NCI-H748 treated with DMSO at 0.1 percent for 48 hours (cell line): Measurements from ENCODE around the gene DCDC2C.

Experiments
- DNase-seq: peaks from one replicate; lab custom pipeline; 2025; lab: John Stamatoyannopoulos, UW

Gene DCDC2C

DNA sequence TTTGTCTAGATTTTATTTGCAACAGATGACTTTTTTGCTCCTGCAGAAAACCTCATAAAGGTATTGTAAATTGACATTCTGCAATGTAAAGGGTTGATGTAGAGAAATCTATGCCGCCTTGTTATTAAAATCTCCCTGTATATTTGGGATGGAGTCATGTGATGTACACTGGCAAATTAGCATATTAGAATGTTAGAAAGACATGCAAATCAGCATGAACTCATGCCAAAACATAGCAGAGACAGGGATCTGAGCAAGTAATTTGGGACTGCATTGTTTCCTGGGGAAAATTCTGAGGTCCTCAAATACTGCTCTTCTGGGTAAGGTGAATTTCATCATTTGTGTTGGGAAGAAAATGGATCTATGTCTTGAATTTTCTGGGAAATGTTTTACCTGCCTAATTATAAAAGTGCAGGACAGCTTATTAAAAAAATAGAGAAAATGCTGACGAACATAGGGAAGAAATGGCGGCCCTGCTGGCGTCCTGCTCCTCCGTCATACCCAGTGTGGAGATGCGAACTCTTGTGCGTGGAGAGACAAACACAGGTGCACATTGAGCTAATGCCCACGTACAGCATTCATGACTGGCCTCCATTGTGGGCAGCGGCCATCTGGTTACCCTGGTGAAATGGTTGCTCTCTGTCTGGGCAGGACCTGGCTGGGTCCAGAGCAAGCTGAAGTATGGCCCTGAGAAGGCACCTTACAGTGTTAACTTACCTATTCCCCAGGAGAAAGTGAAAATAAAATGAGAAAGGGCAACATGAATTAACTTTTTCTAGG is 29.1 kb upstream of the DCDC2C start:
- no peak for DNase-seq

DNA sequence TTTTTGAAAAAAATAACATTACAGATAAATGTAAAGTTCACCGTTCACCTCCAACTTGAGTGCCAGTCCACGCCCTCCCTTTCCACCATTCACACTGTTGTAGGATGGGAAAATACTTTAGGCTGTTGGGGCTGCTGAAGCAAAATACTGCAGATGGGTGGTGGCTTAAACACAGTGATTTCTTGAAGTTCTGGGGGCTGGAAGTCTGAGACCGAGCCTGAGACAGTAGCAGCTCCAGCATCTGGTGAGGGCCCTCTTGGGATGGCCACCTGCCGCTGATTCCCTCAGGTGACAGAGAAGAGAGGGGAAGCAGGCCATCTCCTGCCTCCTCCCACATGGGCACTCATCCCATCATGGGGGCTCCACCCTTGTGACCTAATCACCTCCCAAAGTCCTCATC is 27.7 kb upstream of the DCDC2C start:
- no peak for DNase-seq

DNA sequence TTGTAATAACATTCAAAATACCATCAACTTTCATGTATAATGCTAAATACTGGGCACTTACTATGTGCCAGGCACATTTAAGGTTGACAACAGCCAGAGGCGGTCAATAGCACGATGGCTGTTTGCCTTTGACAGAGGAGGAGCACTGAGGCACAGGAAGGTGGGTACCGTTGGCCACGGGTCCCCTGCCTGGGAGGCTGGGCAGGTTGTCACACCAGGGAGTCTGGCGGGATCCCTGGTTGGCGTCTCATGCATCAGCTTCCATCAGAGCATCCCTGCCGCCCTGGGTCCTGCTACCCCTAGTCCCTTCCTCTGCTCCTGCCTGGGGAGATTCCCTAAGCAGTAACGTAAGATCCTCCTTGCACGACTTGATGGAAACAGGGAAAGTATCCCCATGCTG is 25.9 kb upstream of the DCDC2C start:
- no peak for DNase-seq

DNA sequence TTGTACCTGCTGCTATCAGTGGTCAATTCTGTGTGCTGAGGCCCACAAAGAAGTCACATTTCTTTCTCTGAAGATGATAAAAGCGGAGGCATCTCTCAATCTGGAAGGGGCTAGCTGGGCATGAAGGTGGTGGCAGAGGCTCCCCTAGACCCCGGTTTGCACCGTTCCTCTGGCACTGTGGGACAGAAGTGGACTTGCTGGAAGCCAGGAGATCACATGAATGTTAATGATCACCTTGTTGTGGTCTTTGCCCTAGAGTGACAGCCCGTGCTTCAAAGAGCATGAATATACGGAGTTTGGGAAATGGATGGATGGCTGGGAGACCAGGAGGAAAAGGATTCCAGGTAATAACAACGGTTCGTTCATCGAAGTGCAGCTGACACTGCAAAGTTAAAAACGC is 25.2 kb upstream of the DCDC2C start:
- no peak for DNase-seq

DNA sequence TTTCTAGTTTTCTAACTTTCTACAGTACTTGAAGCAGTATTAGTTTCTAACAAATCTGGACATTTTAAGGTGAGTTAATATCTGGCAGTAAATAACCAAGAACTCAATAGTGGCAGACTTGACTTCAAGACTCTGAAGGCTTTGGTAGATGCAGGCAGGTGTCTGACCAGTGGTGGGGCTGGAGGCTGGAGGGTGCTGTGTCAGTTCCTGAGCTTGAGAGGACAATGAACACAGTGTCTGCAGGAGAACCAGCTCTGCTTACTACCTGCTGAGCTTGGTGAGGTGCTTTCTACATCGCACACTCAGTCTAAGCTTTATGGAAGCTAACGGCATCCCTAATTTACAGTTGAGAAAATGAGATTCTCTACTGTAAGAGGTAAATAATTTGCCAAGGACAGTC is 24.2 kb upstream of the DCDC2C start:
- no peak for DNase-seq

DNA sequence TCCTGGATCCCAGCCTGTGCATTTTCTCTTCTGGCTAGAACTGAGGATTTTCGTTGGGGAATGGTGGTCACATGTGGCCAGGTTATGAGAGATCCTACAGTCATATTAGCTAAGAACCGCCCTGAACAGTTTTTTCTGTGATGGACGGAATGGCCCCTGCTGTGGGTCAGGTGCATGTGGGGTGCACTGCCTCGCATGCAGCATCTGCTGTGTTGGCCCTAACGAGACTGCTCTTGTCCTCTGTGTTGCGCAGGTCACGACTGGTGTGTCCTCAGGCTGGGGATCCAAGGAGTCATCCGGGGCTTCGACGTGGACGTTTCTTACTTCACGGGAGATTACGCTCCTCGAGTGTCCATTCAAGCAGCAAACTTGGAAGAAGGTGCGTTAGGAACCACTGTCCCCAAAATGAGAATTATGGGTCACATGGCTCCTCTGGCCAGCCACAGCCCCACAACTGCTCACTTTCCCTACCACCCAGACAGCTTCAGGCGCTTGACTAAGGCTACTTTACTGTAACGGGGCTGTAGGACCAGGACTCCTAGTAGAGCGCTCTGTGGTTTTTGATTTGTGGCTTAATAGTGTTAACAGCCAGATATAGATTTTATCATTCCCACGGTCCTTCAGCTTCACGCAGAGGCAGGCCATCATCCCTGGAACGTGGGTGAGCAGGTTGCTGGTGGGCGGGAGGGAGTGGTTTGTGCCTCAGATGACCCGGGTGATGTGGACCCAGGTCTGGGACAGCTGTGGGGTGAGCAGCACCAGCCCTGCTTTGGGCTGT is 23.6 kb upstream of the DCDC2C start:
- no peak for DNase-seq

DNA sequence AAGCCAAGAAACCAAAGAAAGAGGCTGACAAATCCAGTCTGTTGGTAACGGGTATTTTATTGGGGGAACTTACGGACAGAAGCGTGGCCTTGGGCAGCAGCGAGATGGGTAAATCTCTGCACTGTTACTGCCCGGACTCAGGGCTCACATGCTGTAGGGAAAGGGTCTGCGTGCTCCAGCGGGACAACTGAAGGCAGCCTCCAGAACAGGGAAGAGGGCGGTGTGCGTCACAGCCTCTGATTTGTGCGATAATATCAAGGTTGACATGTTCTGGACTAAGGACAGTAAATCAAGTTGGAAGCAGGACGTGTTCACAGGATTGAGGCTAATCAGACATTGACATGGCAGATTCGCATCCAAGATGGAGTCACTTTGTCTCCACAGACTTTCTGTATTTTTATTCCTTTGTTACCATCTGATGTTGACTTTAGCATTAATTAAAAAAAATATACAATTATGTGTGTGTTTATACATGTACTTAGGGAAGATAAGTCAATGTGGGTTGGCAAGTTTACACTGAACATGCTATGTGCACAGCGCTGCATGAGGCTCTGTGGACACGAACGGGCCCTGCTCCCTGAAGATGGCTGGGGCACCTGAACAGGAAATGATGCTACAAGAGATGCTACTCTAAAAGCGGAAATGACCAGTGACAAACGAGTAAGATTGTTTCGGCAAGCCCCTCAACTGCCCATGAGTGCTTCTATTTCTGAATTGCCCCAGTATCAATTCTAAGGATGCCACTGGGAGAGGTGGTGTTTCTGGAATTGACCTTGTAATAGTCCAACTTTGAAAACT is 22.6 kb upstream of the DCDC2C start:
- DNase-seq = no peak

DNA sequence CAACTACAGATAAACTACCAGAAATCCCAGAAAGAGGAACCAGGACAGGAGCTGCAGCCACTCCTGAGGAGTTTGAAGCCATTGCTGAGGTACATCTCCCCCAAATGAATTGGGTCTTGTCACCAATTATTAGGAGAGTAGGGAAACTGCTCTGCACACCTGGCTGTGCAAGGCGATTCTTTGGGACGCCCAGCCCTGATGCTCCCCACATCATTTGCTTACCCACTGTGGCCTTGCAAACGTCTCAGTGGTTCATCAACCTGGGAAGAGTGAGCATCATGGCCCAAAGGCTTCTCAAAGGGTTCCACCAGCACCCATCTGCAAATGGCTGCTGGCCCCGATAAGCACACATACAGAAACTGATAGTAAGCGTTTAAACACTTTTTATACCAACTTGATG is 21.8 kb upstream of the DCDC2C start:
- no peak for DNase-seq

DNA sequence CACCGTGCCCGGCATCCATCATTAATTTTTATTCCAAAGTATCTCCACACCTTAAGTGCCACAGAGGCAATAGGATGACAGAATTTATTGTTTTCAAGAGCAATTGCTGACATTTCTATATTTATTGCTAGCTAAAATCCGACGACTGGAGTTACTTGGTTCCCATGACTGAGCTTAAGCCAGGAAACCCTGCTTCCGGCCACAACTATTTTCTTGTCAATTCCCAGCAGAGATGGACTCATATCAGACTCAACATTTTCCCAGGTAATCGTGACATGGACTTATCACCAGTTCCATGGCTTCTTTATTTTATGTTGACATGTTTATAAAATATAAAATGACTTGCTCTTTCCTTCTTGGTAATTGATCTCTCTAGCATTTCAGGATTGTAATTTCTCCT is 20.6 kb upstream of the DCDC2C start:
- no peak for DNase-seq

DNA sequence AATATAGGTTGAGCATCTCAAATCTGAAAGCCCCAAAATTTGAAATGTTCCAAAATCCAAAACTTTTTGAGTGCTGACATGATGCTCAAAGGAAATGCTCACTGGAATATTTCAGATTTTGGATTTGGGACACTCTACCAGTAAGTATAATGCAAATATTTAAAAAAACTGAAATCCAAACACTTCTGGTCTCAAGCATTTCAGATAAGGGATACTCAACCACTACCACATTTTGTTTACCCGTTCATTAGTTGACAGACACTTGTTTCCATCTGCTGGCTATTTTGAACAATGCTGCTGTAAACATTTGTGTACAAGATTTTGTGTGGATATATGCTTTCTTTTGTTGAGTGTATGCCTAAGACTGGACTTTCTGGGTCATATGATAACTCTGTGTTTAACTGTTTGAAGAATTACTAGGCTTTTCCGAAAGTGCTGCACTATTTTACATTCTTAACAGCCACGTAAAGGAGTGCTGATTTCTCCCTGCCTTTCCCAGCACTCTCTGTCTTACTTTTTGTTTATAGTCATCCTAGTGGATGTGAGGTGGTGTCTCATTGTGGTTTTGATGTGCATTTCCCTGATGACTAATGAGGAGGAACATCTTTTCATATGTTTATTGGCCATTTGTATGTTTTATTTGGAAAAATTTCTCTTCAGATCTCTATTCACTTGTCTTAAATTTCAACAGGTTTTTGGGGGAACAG is 19.5 kb upstream of the DCDC2C start:
- no peak for DNase-seq

DNA sequence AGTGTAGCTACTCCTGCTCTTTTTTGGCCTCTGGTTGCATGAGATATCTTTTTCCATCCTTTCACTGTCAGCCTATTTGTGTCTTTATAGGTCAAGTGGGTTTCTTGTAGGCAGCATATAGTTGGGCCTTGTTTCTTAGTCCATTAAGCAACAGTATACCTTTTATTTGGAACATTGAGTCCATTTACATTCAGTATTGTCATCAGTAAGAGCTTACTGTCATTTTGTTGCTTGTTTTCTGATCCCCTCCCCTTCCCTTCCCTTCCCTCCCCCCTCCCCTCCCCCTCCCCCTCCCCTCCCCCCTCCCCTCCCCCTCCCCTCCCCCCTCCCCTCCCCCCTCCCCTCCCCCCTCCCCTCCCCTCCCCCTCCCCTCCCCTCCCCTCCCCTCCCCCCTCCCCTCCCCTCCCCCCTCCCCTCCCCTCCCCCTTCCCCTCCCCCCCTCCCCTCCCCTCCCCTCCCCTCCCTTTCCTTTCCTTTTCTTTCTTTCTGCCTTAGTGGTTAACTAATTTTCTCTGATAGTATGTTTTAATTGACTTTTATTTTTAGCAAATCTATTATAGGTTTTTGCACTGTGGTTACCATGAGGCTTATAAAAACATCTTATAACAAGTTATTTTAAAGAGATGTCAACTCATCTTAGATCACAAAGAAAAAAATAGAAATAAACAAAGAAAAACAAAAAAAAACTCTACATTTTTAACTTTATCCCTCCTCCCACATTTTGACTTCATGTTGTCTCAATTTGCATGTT is 13.2 kb upstream of the DCDC2C start:
- no peak for DNase-seq

DNA sequence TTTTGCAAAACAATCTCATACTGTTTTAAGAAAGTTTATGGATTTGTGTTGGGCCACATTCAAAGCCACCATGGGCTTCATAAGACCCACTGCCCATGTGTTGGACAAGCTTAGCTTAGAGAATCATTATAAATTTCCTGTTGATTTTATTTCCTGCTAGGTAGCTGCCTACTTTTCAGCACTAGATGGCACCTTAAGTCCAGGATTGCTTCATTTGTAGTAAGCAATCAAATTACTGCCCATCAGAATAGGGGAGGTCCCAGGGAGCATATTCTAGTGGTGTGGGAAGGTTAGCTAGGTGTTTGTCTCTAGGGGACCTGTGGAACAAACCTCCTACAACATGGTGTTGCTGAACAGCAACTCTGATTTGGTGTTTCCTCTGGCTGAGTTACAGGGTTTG is 11.0 kb upstream of the DCDC2C start:
- DNase-seq = peak; percentile 67

DNA sequence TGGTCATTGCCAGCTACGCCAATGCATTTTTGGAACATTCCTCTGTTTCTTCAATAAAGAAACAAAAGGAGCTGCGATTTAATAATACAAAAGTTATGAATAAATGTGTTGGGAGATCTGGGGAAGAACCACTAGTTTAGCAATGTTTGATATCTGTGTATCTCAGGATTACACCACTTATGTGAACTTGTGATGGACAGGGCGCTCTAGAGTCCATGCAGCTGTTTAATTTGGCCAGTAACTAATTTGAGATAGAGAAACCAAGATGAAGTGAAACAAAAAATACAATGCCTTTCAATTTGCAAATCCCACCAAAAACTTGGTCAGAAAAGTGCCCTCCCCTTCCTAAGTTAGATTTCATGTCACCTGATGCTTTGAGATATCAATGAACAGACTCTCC is 6.8 kb upstream of the DCDC2C start:
- DNase-seq = no peak

DNA sequence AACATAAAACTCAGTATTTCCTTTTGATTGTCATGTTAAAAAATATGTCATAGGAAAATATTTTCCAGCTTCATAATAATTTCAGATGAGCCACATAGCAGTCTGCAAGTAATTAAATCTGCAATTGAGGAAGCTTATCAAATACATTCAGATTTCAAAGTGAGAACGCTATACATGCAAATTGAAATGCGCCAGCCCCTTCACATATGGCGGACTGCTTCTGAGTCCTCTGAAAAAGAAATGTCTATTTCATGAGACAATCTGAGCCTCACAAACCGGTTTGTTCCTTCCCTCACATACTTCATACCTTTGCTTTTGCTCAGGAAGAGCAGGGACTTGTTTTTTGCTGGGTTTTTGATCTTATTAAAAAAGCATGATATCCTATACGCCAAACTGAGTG is 2.3 kb upstream of the DCDC2C start:
- no peak for DNase-seq

DNA sequence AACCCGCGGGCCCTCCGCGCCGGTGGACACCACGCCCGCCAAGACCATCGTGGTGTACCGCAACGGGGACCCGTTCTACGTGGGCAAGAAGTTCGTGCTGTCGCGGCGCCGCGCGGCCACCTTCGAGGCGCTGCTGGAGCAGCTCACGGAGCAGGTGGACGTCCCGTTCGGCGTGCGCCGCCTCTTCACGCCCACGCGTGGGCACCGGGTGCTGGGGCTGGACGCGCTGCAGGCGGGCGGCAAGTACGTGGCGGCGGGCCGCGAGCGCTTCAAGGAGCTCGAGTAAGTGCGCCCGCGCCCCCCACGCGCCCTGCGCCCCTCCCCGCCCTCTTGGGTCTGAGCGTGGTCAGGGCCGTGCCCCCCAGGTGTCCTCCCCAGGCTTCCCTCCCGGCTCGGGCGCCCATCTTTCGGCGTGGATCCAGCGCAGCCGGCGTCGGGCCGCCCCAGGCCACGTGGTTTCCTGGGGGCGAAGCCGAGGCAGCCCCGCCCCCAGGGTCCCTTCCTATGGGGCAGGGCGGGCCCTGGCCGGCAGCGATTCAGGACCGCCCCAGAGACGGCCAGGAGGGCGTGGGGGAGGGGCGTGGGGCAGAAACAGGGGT is 481 bp downstream of the DCDC2C start:
- DNase-seq = no peak

DNA sequence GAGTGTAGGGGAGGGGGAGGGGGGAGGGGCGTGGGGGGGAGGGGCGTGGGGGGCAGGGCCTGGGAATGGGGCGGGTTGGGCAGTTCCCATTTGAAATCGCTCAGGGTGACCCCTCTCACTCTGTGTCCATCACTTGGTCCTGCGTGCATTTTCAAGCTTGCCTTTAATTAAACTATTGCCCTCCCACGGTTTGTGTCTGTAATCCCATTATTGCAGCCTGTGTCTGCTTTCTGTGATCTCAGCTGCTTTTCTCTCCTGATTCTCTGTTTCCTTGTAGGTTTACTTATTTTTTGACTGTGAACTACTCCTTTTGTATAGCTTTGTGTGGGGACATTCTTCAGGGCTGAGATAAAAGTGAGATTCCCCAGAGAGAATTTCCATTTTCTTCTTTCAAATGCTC is 1.3 kb downstream of the DCDC2C start:
- DNase-seq = no peak

DNA sequence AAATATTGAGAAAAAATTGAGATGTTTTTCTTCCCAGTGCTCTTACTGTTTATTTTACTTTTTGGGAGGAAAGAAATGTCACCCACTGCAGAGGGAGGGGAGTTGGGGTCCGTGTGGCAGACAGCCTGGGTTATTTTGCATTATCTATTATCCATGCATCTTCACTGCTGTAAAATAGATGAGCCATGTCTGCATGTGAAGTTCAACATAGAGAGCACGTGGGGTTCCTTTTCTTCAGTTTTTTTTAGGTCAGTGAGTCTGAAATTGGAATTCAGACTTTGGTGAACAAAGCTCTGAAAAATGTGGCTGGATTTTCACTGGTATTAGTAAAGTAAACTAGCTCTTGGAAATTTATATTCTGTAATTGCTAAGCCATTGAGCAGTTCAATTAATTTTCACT is 2.4 kb downstream of the DCDC2C start:
- DNase-seq = no peak

DNA sequence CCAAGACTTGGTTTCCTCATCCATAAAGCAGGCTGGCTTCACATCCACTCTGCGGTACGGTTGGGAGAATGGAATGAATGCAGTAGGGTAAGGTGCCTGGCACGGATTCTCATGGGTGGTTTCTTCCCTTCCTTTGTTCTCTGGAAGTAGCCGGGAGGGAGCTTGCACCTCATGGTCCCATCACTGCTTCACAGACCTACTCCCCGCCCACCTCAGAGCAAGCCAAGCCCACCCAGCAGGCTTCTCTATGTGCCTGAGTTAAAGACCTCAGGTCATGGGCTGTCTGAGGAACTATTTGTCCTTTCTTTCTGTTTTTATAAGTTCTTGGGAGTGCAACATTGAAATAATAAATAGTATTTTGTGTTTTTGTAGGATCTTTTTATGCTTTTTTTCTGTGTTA is 3.5 kb downstream of the DCDC2C start:
- no peak for DNase-seq

DNA sequence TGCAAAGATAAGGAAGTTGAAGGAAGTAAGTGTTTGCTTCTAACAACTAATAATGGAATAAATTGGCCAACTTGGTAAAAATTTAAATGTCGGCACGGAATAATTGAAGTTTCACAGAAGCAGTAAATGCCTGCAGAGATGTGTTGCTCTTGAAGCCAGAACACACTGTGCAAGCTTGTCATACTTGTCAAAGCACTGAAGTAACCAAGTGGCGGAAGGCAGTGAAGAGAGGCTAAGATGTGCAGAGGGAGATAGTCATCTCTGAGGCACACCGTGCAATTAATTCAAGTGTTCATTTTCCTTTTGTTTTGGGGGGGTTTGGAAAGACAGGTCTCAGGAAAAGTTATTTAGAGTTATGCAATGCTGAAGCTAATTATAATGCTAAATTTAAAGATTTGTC is 5.2 kb downstream of the DCDC2C start:
- DNase-seq = no peak

DNA sequence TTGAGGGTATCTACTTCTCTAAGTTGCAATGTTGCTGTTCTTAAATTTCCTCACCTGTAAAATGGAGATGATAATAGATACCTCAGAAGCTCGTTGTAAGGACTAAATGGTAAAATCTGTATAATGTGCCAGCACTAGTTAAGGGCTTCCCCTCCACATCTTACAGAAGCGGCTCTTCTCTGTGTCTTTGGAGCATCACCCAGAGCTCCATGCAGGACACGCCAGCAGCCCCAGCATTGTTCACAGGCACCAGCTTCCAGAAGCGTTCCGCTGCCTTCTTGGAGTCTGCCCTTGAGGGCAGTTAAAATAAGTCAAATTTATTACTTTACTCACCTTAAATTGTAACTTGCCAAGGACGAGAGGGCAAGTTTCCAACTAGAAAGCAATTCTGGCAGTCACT is 5.8 kb downstream of the DCDC2C start:
- no peak for DNase-seq

DNA sequence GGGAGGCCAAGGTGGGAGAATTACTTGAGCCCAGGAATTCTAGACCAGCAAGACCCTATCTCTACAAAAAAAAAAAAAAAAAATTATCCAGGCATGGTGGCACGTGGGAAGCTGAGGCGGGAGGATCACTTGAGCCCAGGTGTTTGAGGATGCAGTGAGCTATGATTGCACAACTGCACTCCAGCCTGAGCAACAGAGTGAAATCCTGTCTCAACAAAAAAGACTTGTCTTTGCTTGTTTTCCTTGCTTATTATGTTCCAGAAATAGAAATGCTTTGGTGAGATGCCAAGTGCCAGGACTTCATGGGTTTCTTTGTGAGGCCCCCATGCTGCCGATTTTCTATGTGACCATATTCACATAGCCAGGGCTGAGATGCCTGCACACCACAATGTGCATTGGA is 9.0 kb downstream of the DCDC2C start:
- no peak for DNase-seq
